Loucy (cell line): ENCODE data around the gene ANKRD13B.

Experiments
- EZH2phosphoT487 ChIP-seq: fragments of 200-600 bp; IDR thresholded peaks from 2 replicates; pipeline ENCODE4 v1.6.1; 2018; ENCODE audit warnings: antibody characterized with exemption, mild to moderate bottlenecking, moderate library complexity, borderline replicate concordance
- TF ChIP-seq, protein P1 (sequence below): fragments of 200-600 bp; sonication (generic); conservative IDR thresholded peaks from 2 replicates; pipeline ENCODE4 v1.5.1; 2014; ENCODE audit warnings: mild to moderate bottlenecking, antibody characterized with exemption, low read length

DNA sequence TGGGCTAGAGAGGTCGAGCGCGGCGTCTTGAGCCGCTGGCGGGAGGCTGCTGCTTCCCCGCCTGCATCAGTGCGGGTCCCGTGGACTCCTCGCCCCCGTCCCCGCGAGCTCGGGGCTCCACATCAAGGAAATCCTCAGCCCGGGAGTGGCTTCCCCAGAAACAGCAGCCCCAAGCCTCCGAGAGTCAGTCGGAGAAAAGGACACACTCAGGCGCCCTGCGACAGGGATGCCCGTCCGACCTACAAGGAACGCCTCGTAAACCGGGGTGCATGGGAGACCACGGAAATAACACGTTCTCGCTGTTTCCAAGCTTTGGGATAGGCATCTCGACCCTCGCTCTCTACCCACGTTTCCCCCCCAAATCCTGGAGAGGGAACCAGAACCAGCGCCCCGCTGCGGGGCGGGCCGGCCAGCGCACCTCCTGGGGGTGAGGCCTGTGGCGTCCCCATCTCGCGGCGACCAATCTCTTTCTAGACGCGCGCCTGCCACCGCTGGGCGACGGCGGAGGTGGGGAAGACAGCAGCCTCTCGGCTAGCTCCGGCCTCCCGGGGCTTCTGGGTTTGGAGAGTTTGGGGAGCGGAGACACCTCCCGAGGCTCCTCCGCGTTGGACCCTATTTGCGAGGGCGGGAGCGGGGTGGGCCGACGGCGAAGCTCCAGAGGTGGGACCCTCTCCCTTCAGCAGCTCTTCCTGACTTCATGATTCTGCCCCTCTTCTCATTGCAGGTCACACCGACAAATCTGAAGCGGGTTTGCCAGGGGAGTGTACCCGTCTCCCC, 25.2 kb upstream of the ANKRD13B start:
- TF ChIP-seq, protein P1, sequence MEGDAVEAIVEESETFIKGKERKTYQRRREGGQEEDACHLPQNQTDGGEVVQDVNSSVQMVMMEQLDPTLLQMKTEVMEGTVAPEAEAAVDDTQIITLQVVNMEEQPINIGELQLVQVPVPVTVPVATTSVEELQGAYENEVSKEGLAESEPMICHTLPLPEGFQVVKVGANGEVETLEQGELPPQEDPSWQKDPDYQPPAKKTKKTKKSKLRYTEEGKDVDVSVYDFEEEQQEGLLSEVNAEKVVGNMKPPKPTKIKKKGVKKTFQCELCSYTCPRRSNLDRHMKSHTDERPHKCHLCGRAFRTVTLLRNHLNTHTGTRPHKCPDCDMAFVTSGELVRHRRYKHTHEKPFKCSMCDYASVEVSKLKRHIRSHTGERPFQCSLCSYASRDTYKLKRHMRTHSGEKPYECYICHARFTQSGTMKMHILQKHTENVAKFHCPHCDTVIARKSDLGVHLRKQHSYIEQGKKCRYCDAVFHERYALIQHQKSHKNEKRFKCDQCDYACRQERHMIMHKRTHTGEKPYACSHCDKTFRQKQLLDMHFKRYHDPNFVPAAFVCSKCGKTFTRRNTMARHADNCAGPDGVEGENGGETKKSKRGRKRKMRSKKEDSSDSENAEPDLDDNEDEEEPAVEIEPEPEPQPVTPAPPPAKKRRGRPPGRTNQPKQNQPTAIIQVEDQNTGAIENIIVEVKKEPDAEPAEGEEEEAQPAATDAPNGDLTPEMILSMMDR, result peak; percentile 30; the same call in 1 of the 2 replicates
- TF ChIP-seq EZH2phosphoT487, result no peak
